NAMALWA (cell line): ENCODE measurements around the gene CCDC15.
"Not testable (repeated sequence)": the region's sequence is repeated elsewhere in the genome, so short reads cannot be mapped to it uniquely, and the experiment has no call there.

Experiments used
- DNase-seq: peaks from one replicate; pipeline ENCODE4 v3.0.0-alpha.2; 2015; ENCODE audit warnings: low spot score

Gene CCDC15

DNA sequence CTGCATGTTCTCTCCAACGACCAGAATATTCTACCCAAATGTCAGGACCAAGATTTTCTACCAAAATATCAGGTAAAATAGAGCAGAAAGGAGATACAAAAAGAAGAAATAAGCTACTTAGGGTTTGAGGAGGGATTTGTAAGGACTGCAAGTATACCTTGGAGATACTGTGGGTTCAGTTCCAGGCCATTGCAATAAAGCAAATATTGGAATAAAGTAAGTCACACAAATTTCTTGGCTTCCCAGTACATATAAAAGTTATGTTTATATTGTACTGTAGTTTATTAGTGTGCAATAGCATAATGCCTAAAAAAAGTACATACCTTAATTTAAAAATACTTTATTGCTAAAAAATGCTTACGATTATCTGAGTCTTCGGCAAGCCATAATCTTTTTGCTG, 34.1 kb downstream of the CCDC15 start:
- no peak for DNase-seq

DNA sequence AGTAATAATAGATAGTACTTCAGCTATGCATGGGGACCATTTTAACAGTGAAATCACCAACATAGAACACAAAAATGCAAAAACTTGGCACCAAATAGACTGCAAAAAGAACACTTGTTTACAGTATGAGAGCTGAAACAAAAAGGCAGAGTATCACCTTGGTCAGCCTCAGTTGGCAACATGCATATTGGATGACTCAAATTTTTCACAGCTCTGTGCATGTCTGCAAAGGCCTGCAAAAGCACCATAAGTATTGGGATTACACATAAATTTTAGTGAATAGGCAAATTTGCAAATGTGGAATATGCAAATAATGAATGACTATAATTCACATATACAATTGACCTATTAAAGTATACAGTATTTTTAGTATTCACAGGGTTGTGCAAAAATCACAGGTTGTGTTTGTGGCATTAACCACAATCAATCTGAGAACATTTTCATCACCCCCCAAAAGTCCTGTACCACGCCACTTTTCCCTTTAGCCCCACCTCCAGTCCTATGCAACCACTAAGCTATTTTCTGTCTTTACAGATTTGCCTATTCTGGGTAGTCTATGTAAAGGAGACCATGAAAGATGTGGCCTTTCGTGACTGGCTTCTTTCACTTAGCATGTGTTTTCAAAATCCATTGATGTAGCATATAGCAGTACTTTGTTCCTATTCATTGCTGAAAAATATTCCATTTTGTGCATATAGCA, 47.2 kb downstream of the CCDC15 start:
- no peak for DNase-seq

DNA sequence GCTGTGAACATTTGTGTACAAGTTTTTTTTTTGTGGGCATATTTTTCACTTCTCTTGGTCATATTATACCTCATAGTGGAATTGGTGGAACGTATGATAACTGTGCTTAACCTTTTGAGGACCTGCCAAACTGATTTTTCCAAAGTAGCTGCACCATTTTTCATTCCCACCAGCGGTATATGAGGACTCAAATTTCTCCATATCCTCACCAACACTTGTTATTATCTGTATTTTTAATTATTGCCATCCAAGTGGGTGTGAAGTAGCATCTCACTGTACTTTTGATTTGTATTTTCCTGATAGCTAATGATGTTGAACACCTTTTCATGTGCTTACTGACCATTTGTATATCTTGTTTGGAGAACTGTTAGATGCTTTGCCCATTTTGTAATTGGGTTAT, 47.8 kb downstream of the CCDC15 start:
- no peak for DNase-seq

DNA sequence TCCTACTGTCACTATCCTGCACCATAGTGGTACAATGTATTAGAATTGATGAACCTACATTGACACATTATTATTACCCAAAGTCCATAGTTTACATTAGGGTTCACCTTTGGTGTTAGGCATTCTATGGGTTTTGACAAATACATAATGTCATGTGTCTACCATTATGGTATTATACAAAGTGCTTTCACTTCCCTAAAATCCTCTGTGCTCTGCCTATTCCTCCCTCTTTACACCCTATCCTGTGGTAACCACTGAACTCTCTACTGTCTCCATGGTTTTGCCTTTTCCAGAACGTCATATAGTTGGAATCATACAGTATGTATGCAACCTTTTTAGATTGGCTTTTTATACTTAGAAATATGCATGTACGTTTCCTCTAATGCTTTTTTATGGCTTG, 51.5 kb downstream of the CCDC15 start:
- DNase-seq, result peak; percentile 4

DNA sequence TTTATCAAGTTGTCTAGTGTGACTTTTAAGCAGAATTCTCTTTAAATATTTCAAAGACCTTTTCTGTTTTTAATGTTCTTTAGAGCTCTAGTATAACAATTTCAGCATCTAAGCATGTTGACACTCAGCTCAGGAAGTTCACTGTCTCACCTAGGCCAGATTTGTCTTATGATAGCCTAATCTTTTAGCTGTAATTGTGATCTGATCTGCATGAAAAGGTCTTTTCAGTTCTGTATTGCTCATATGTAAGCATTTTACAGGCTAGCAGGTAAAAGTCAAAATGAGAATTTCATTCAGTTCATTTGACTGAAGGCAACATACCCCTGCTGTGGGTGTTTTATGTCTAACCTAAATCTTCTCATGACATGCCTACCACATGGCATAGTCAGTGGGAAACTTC, 62.4 kb downstream of the CCDC15 start:
- DNase-seq, result no peak

DNA sequence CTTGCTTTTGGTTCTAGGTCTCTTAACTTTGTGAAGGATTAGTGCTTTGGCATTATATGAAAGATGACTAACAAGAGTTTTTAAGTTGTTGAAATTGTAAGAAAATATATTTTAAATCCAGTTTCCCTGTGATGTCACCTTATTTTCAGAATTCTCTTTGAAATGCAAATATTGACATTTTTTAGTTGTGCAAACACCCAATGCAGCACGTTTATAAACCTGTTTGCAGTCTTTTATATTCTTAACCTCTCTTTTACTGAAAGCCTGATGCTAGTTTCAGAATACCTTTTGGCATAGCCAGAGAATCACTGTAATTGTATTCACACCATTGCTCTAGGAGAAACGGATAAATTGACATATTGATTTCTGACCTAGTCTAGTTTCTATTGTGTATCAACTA, 66.3 kb downstream of the CCDC15 start:
- no peak for DNase-seq

DNA sequence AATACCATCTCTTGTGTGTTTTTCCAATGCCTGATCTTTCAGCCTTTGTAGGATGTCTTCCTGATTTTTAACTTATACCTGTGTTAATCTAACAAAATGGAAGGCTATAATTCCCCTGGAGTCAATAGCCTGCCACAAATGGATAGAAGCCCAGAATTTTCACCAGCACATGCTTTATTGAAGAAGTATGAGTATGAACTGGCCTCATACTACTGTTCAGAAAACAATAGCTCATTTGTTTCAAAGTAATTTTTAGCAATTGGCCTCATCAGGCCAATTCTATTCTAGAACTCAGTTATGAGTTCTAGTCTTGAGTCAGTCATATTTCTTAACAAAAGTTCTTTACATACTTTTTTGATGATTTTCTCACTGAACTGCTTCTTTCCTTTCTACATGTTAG, 68.5 kb downstream of the CCDC15 start:
- DNase-seq, result no peak

DNA sequence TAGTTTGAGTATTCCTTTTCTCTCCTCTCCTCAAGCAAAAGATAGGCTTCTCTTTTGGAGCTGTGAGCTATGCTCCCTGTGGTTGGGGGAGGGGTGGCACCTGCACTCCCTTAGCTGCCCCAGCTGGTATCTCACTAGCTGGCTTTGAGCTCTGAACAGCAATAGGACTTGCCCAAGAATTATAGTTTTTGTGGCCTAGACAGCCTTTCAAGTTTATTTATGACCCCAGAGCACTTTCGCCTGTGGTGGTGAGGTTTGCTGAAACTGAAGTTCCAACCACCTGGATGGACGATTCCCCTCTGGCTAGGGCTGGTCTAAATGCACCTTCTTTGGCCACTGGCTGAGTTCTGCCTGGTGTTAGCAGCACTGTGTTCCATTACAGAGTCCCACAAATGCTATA, 72.0 kb downstream of the CCDC15 start:
- peak; percentile 4 for DNase-seq

DNA sequence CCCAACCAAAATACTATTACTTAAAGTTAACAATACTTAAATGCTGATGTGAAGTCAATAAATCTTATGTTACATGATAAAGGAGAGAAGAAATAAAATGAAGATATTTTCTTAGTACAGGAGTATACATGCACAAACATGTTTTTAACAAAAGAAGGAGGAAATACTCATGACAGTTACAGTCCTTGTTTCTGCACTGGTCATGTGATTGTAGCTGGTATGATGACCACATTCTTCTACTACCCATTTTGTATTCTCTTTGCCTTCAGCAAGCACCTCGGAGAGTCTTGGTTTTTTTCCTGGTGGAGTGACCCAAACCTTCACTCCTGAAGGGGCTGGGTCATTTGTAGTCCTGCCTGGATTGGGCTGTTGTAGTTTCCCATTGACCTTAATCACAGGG, 75.4 kb downstream of the CCDC15 start:
- not testable (repeated sequence) for DNase-seq

DNA sequence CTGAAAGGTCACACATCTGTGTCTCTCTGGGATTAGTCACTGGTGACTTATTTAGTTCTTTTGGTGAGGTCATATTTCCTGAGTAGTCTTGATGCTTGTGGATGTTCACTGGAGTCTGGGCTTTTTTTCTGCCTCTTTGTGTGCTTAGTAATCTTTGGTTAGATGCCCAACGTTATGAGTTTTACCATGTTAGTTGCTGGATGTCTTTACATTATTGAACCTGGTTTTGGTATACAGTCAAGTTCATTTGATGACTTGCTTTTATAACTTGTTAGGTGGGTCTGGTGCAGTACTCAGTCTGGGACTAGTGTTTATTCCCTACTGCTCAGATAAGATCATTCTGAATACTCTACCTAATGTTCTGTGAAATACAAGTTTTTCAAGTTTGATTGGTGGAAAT, 82.9 kb downstream of the CCDC15 start:
- peak; percentile 23 for DNase-seq

DNA sequence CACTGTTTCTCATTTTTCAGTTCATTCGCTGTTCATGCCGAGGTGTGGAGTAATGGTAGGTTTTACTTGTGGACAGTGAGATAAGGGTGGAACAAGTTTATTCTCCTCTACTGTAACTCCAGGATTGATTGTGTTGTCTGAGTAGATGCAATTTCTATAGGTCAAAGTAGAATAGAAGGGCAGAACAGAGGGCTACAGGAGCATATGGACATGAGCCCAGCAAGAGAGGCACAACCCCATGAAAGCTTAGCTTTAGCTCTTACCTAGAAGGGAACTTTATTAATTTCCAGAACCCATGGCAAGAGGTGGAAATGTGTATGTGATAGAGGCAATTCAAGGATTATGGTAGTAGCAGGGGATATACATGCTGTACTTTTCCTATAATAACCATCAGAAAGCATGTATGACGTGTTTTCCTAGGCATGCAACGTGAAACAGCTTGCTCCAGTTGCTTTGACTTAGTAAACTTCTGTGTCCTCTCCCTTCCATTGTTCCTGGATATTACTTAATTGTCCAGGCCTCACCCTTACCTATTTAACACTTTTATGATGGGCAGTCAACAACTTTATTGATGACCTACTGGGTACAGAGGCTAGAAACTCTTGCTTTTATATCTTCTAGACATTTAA, 95.3 kb downstream of the CCDC15 start:
- no peak for DNase-seq

DNA sequence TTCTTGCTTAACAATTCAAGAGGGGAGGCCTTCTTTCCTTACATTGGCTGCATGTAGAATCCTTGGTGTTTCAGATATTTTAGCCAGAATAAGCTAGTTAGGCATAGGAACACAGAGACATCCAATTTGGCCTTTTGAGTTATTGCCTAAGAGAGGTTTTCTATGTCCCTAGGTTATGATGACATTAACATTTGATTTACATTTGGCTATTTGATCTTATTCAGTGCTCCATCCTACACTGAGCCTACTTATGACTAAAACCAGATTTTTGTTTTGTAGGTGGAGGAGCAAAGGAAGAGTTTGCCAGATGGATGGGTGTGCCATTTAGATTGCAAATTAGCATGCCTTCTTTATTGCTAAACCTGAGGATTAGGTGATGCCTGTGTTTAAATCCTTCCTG, 98.0 kb downstream of the CCDC15 start:
- DNase-seq, result no peak

DNA sequence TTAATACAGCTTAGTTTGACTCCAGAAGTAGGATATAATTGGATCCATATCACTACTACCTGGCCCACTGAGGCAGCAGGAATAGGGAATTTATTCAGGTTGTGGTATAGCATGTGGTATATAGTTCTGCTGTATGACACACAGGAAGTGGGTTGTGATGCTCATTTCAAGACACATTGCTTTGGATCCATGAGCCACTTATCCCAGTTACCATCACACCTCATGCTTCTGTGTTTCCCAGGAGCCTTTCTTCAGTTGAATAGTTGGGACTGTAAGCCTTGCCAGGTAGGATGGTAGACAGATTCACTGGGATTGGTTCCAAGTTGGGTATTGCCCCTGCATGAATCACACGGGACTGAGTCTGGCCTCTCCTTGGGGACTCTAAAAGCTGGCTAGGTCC, 99.2 kb downstream of the CCDC15 start:
- DNase-seq, result no peak

DNA sequence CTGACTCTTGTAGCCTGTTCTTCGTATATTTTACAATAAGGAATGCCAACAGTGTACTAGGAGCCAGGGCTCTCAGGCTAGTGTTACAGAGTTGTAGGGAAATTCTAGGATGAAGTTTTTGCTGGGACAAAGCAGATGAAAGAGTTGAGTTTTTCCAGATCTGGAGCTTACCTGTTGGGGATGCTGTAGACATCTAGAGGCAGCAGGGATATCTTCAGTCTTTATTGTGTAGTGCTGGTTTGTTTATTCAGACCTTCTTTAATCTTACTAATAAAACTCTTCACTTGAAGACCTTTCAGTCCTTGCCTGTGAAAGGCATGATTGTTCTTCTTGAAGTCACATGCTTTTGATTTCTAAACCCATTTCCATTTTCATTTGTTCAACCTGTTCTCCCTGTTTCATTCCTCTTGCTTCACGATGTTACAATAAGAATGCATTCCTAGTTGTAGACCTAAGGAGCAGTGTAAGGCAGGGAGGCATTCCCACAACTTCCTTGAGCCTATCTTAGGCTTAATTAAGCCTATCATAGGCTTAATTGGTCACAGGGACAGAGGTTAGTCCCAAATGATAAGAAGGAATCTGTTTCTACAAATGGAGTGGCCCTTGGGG, 101.2 kb downstream of the CCDC15 start:
- DNase-seq, result no peak

DNA sequence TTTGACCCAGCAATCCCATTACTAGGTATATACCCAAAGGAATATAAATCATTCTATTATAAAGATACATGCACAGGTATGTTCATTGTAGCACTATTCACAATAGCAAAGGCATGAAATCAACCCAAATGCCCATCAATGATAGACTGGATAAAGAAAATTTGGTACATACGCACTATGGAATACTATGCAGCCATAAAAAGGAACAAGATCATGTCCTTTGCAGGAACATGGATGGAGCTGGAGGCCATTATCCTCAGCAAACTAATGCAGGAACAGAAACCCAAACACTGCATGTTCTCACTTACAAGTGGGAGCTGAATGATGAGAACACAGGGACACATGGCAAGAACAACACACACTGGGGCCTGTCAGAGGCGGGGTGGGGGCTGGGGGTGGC, 102.1 kb downstream of the CCDC15 start:
- DNase-seq, result not testable (repeated sequence)

DNA sequence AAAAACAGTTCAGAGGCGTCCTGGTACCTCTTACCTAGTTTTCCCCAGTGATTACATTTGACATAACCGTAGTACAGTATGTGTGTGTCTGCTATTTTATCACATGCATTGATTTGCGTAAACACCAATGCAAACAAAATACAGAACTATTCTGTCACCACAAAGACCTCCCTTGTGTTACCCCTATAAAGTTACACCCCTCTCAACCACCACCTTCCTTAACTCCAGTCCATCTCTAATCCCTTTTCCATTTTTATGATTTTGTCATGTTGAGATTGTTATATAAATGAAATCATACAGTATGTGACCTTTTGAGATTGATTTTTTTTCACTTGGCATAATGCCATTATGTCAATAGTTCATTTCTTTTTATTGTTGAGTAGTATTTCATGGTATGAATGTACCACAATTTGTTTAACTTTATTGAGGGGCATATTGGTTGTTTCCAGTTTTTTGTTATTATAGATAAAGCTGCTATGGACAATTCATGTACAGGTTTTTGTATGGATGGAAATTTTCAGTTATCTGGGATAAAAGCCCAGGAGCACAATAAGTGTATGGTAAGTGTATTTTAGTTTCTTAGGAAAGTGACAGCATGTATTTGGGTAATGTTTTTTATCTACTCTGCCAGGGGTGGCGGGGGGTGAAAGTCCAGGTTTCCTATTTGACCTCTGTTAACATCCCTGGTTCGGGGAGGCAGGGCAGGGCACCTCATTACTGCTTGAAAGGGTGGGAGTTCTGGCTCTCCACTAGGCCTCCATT, 103.1 kb downstream of the CCDC15 start:
- no peak for DNase-seq

DNA sequence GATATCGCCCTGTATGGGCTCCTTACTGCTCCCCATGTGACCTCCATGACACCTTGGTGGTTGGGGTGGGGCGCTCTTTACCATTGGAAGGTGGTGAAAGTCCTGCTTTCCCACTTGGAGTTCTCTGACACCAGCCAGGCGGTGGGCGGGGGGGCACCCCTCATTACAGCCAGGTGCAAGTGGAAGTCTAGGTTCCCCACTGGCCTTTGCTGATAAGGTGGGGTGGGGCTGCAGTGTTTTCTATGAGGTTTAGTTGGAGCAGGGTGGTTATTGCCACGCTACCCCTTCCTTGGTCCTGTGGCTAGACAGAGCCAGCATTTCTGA, 103.7 kb downstream of the CCDC15 start:
- DNase-seq, result no peak

DNA sequence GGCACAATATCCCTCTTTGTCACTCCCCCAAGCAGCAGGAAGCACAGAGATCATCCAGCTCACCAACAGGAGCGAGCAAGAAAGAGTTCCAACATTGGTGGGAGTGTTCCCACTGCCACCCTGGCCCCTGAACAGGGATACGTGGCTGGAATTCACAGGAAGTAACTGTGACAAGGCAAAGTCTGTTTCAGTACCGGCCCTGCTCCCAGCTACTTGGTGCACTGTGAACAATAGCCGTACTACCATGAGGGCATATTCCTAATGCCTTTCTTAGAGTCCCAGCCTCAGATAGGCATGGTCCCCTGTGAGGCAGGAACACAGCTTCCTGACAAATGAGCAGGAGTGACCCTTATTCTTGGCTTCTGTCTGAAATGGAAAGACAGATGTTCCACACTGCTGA, 107.3 kb downstream of the CCDC15 start:
- no peak for DNase-seq

DNA sequence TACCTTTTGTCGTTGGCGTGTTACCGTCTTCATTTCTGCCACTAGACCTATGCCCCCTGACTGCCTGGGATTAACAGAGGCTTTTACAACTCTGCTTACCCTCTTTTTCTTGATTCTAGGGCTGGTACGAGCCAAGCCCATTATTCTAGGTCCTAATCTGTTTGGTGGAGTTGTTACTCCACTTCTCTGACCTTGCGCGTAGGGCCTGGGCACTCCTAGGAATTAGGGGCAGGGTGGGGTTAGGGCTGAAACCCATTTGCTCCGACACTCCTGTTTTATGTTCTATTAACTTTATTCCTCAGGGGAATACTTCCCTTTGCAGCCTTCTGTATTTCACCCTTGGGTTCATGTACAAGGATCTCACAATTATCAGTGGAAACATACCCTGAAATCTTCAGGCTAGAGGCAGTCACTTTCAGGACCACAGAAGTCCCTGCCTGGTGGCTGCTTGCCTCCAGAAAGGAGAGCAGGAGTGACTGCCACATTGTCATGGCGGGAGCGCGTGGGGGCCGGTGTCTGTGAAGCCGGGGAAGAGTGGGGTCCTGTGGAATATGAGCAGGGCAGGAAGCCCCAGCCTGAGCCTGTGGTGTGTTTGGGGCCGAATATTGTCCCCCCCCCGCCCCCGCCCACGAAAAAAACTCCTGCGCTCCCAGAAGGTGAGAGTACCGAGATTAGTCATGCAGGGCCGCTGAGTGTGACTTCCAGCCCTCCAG, 108.4 kb downstream of the CCDC15 start:
- no peak for DNase-seq

DNA sequence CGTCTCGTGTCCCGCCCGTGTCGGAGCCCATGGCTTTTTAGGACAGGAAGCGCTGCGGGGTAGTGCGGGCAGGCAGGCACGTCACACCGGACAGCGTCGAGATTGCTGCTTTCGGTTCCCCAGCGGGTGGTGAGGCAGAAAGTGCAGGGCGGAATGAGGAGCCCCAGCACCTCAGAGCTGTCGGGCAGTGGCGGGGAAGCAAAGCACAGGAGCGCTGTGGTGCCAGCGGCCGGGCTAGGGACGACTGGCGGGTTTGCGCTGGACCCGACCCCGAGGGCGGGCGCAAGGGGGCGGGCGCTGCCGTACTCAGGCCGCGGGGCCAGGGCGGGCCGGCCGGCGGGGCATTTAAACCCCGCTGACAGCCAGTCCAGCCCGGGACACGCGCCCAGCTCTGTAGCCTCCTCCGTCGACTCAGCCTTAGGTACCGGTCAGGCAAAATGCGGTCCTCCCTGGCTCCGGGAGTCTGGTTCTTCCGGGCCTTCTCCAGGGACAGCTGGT, 109.0 kb downstream of the CCDC15 start, which contains the start of gene SLC37A2:
SLC37A2 (plus strand) TSS at position 375 of the 498 bp plus-strand sequence; CDS start at position 438, 63 bp downstream.
- DNase-seq, result no peak

DNA sequence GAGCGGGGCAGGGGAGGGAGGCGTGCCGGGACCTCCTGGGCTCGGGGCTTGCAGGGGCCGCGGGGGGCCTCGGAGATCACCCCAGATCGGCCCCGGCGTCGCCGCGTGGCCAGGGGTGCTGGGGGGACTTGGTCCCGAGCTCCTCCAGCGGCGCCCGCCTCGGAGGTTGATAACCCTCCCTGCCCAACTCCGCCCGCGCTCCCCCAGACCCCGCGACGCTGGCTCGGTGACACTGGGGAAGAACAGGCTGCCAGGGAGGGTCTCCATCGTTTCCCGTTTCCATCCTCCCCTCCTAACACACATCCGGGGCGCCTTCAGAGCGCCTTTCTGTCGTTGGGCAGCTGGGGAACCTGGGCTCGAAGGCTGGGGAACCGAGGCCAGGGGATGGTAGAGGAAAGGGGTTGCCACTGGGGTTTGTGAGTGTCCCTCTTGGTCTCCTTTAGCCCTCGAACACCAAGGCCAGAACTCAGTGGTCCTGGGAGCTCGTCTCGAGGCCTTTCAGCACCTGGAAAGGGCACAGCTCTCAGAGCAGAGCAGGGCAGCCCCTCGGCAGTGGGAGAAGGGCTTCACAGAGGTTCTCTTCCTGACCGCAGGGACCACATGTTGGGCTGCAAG, 109.5 kb downstream of the CCDC15 start:
- no peak for DNase-seq

DNA sequence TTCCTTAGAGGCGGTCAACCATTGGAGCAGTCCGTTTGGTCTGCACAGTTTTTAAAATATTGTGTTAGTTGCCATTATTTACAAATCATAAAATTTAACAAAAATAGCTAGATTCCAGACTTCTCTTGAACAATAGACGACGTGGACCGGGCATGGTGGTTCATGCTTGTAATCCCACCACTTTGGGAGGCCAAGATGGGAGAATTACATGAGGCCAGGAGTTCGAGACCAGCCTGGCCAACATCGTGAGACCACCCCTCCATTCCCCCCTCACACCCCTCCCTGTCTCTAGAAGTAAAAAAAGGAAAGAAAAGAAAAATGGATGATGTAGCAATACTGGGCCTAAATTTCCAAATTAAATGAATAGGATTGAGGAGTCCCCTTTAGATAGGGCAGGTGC, 110.1 kb downstream of the CCDC15 start:
- DNase-seq, result no peak
